GM12891 (cell line): ENCODE data around the gene CENPC.
A peak's percentile ranks its signal among the peaks of the same experiment; 100 is the strongest.

Experiments
- DNase-seq: peaks from one replicate; pipeline ENCODE4 v3.0.0; 2011; ENCODE audit warnings: low spot score; ENCODE audit not compliant: insufficient read length
- FAIRE-seq: peaks from 2 replicates; lab custom pipeline; 2011; peaks lifted over from hg19 to GRCh38; lab: Jason Lieb, UNC
- PAX5 ChIP-seq: IDR thresholded peaks from 2 replicates; pipeline ENCODE4 v1.6.1; 2011; ENCODE audit warnings: low read length, moderate library complexity, mild to moderate bottlenecking; ENCODE audit not compliant: insufficient read depth, severe bottlenecking
- POLR2A ChIP-seq: IDR thresholded peaks from 2 replicates; pipeline ENCODE4 v1.6.1; 2011; ENCODE audit warnings: low read depth, low read length, control low read depth
- POLR2AphosphoS5 ChIP-seq: IDR thresholded peaks from 2 replicates; pipeline ENCODE4 v1.6.1; 2011; ENCODE audit warnings: low read depth, low read length, control low read depth
- POU2F2 ChIP-seq: IDR thresholded peaks from 2 replicates; pipeline ENCODE4 v1.6.1; 2011; ENCODE audit warnings: low read depth, mild to moderate bottlenecking, control low read depth, low read length, moderate library complexity
- SPI1 ChIP-seq: IDR thresholded peaks from 2 replicates; pipeline ENCODE4 v1.6.1; 2011; ENCODE audit warnings: low read depth, low read length, control low read depth
- TAF1 ChIP-seq: IDR thresholded peaks from 2 replicates; pipeline ENCODE4 v1.6.1; 2011; ENCODE audit warnings: low read depth, low read length, control low read depth

CENPC gene

DNA sequence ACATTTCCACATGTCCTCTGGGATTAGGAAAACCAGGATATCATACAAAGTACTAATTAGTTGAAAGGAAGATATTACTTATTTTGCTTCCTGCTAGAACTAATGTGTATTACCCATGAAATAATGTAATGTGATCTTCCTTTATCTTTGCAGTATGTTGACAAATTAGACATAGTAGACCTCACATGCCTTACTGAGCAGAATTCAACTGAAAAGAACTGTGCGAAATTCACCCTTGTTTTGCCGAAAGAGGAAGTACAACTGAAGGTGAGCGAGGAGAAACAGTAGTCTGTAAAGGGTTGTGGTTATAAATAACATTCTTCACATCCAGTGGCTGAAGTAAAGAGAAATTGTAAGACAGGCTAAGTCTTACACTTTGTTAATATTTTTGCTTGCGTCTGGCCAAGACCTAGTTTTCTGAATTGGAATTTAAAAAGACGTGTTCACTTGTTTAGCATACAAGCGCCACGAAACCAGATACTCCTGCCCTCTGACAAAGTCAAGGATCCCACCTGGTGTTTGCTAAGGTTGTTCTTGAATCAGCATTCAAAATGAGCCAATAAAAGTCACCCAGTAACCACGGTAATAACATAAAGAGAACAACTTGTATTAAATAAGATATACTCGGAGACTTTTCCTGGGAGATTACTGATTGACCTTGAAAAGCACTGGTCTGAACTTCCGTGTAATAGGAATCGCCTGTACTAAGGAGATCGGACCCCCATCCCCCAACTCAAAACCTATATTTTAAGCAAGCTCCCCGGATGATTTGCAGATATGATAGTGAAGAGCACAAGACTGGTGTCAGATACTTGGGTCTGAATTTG lies 30.1 kb upstream of the CENPC start:
- DNase-seq: no peak
- peak; percentile 97 for FAIRE-seq
- no peak for TF ChIP-seq POLR2AphosphoS5
- no peak for TF ChIP-seq TAF1
- TF ChIP-seq POLR2A: peak; percentile 21; the same call in 1 of the 2 replicates
- TF ChIP-seq POU2F2: no peak
- TF ChIP-seq PAX5: no peak
- TF ChIP-seq SPI1: peak; percentile 90

DNA sequence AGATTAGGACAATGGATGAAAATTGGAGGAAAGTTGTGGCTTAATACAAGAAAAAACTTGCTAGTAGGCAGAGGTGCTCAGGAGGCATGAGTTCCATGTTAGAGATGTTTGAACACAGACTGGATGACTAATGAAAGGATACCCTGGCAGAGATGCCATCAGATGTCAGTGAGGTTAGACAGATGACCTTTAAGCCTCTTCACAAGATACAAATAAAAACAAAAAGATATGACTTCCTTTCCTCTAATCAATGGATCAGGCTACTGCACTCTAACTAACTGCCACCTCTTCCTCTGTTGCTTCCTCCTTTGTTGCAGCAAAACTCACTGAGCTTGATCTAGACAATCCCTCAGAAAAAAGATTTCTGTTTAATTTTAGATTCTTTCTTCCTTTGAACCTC lies 27.9 kb upstream of the CENPC start:
- TF ChIP-seq TAF1: no peak
- TF ChIP-seq POLR2A: no peak
- no peak for TF ChIP-seq POU2F2
- TF ChIP-seq POLR2AphosphoS5: no peak
- TF ChIP-seq SPI1: no peak
- TF ChIP-seq PAX5: no peak
- DNase-seq (no peak), FAIRE-seq (no peak)

DNA sequence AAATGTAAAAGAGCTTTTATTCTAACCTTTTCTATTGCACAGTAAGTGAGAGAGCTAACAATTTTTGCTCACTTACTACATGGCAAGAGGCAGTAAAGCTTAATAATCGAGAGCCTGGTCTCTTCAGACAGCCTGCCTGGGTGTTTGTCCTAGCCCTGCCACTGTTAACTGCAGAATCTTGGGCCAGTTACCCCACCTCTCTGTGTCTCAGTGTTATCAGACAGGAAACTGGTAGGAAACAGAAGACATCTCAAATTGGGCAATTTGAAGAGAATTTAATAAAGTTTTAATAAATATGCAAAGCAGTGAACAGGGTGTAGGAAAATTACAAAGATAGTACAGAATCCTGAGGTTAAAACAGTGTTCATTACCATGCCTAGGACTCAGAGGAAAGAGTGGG lies 26.7 kb upstream of the CENPC start:
- no peak for DNase-seq
- TF ChIP-seq POLR2A (no peak), TAF1 (no peak), SPI1 (no peak), POLR2AphosphoS5 (no peak), POU2F2 (no peak), PAX5 (no peak)
- FAIRE-seq: no peak

- DNase-seq (no peak), FAIRE-seq (no peak)
- TF ChIP-seq TAF1: no peak
- TF ChIP-seq POLR2AphosphoS5: no peak
- TF ChIP-seq PAX5: no peak
These were observed 25.2 kb upstream of the CENPC start for GRCh38 chr4:67570537-67570936.

DNA sequence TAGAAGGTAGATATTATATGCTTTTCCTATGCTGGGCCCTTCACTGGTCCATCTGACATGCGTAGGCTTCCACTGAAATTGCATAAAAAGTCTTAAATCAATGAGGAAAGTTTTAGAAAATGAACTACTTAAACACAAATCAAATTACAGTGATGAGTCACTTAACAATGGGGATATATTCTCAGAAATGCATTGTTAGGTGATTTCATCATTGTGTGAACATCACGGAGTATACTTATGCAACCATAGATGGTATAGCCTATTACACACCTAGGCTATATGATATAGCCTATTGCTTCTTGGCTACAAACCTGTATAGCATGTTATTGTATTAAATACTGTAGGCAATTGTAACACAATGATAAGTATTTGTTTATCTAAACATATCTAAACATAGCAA lies 23.5 kb upstream of the CENPC start:
- DNase-seq (no peak), FAIRE-seq (no peak)
- TF ChIP-seq POLR2AphosphoS5: no peak
- no peak for TF ChIP-seq PAX5
- TF ChIP-seq POLR2A: no peak
- TF ChIP-seq TAF1: no peak
- no peak for TF ChIP-seq POU2F2
- TF ChIP-seq SPI1: no peak

- DNase-seq (no peak), FAIRE-seq (no peak)
- TF ChIP-seq POLR2A: no peak
- no peak for TF ChIP-seq SPI1
- no peak for TF ChIP-seq PAX5
- no peak for TF ChIP-seq TAF1
- no peak for TF ChIP-seq POU2F2
These were observed 21.0 kb upstream of the CENPC start for GRCh38 chr4:67566335-67566734.

- FAIRE-seq (no peak), DNase-seq (no peak)
- no peak for TF ChIP-seq TAF1
- no peak for TF ChIP-seq POLR2AphosphoS5
- no peak for TF ChIP-seq PAX5
- no peak for TF ChIP-seq POU2F2
- TF ChIP-seq SPI1: no peak
- TF ChIP-seq POLR2A: no peak
These were observed 20.0 kb upstream of the CENPC start for GRCh38 chr4:67565284-67565683.

GRCh38 chr4:67558493-67558892 lies 13.2 kb upstream of the CENPC start, which contains the start of gene STAP1:
STAP1 (plus strand) TSS chr4:67558727; CDS start chr4:67558810, 83 bp downstream.
- TF ChIP-seq TAF1: peak; percentile 43; the same call in 1 of the 2 replicates
- TF ChIP-seq POU2F2: no peak
- TF ChIP-seq POLR2AphosphoS5: no peak
- no peak for TF ChIP-seq PAX5
- TF ChIP-seq SPI1: peak; percentile 91
- no peak for TF ChIP-seq POLR2A
- FAIRE-seq (peak; percentile 86), DNase-seq (no peak)

- no peak for FAIRE-seq
- no peak for DNase-seq
- no peak for TF ChIP-seq POU2F2
- no peak for TF ChIP-seq PAX5
- no peak for TF ChIP-seq POLR2A
- peak; percentile 58 for TF ChIP-seq SPI1
- TF ChIP-seq POLR2AphosphoS5: no peak
- TF ChIP-seq TAF1: no peak
These were observed 11.1 kb upstream of the CENPC start for GRCh38 chr4:67556436-67556835.

DNA sequence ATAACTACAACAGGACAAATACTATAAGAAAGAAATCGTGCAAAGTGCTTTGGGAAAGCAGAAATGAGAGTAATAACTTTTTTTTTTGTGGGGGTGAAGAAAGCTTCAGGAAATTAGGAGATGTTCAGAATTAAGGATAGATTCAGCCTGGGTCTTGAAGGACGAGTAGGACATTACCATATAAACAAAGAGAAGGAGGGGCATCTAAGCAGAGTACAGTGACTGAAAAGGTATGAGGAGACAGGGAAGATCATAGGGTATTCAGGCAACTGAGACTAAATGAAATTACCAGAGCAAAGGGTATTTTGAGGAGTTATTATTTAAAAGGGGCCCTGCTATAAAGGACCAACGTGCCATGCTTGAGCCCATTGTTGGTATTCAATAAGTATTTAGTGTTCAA lies 10.1 kb upstream of the CENPC start:
- DNase-seq: no peak
- 0 out of 2 replicates have a peak, but pooled peaks have one; percentile 0 for TF ChIP-seq SPI1
- no peak for TF ChIP-seq POU2F2
- no peak for FAIRE-seq
